OCI-LY1 (cell line): ENCODE results near the gene JPH3.

ENCODE experiments used
- H2AFZ ChIP-seq: fragments of 200-600 bp; sonication (generic), shearing (Covaris generic); 2 replicates; pipeline ENCODE4 v1.6.0; 2014; ENCODE audit warnings: antibody characterized with exemption, mild to moderate bottlenecking, low read length
- H3F3A ChIP-seq: fragments of 200-600 bp; sonication (generic), shearing (Covaris generic); 2 replicates; pipeline ENCODE4 v1.6.0; 2014; ENCODE audit warnings: mild to moderate bottlenecking, antibody characterized with exemption, low read length, moderate library complexity; ENCODE audit not compliant: insufficient read depth
- H3K27ac ChIP-seq: fragments of 200-600 bp; sonication (generic); 2 replicates; pipeline ENCODE4 v1.5.1; 2014; ENCODE audit warnings: low read length, mixed run types, mild to moderate bottlenecking, low read depth; ENCODE audit not compliant: poor library complexity, severe bottlenecking
- H3K27me3 ChIP-seq: fragments of 200-600 bp; sonication (generic); 2 replicates; pipeline ENCODE4 v1.6.0; 2014; ENCODE audit warnings: antibody characterized with exemption, mild to moderate bottlenecking, low read length, moderate library complexity; ENCODE audit not compliant: insufficient read depth
- H3K36me3 ChIP-seq: fragments of 200-600 bp; sonication (generic); 2 replicates; pipeline ENCODE4 v1.6.1; 2014; ENCODE audit warnings: mild to moderate bottlenecking, antibody characterized with exemption, low read length, moderate library complexity, mixed read lengths; ENCODE audit not compliant: insufficient read depth
- H3K4me1 ChIP-seq: fragments of 200-600 bp; sonication (generic); 2 replicates; pipeline ENCODE4 v1.5.1; 2014; ENCODE audit warnings: mild to moderate bottlenecking, low read length, moderate library complexity; ENCODE audit not compliant: insufficient read depth, severe bottlenecking
- H3K4me2 ChIP-seq: fragments of 200-600 bp; sonication (generic), shearing (Covaris generic); 2 replicates; pipeline ENCODE4 v1.6.1; 2014; ENCODE audit warnings: low read length
- H3K4me3 ChIP-seq: fragments of 200-600 bp; sonication (generic); 2 replicates; pipeline ENCODE4 v1.5.1; 2014; ENCODE audit warnings: low read length, low read depth, mild to moderate bottlenecking, mixed read lengths; ENCODE audit not compliant: poor library complexity, severe bottlenecking
- H3K79me2 ChIP-seq: fragments of 200-600 bp; shearing (Covaris generic); 2 replicates; pipeline ENCODE4 v1.6.1; 2016; ENCODE audit warnings: mixed run types, low read length, mixed read lengths; ENCODE audit not compliant: insufficient read depth
- H3K9ac ChIP-seq: fragments of 200-600 bp; sonication (generic), shearing (Covaris generic); 2 replicates; pipeline ENCODE4 v1.6.1; 2014; ENCODE audit warnings: mild to moderate bottlenecking, low read length, mixed read lengths
- H3K9me2 ChIP-seq: fragments of 200-600 bp; sonication (generic), shearing (Covaris generic); 2 replicates; pipeline ENCODE4 v1.6.1; 2014; ENCODE audit warnings: low read depth, mild to moderate bottlenecking, low read length, mixed read lengths
- H3K9me3 ChIP-seq: fragments of 200-600 bp; shearing (Covaris generic); 2 replicates; pipeline ENCODE4 v1.6.1; 2014; ENCODE audit warnings: low read length, mixed read lengths
- H4K20me1 ChIP-seq: fragments of 200-600 bp; sonication (generic), shearing (Covaris generic); 2 replicates; pipeline ENCODE4 v1.6.0; 2016; ENCODE audit warnings: mild to moderate bottlenecking, low read length; ENCODE audit not compliant: insufficient read depth
- CTCF ChIP-seq: fragments of 200-600 bp; sonication (generic), shearing (Covaris generic); IDR thresholded peaks from 2 replicates; pipeline ENCODE4 v1.5.1; 2017; ENCODE audit warnings: mild to moderate bottlenecking, antibody characterized with exemption, low read length, moderate library complexity, mixed read lengths
- EZH2 ChIP-seq: fragments of 200-600 bp; sonication (generic), shearing (Covaris generic); IDR thresholded peaks from 2 replicates; pipeline ENCODE4 v1.8.0; 2017; ENCODE audit warnings: borderline replicate concordance, mixed run types, mild to moderate bottlenecking, antibody characterized with exemption, low read length, moderate library complexity, mixed read lengths

Gene JPH3

DNA sequence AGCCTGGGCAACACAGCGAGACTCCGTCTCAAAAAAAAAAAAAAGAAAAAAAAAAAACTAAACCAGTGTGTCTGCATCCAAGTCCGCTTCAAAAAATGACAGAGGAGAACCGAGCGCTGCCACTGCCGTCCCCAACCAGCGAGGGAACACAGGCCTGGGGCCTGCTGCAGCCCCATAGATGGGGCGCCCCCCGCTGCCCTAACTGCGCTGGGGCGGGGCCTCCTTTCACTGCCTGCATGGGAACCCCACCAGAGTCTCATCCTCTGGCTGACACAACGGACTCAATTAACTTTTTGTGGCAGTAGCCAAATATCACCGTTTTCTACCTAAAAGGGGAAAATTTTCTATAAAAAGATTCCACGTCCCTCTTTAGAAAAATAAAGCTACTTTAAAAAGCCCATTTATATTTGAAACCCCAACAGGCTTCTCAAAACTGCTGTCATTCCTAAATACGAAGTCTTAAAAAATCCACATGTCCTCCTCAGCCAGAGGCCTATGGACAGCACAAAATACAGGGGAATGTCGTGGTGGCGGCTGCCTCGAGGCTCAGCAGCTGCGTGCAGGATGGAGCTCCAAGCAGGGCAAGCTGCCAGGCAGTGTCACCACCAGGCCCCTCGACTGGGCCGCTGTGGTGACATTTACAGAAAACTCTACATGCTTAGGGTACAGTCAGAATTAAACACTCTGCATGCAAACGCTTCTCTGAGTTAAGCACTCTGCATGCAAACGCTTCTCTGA, 133.1 kb downstream of the JPH3 start:
- Histone ChIP-seq H2AFZ (no peak overlapping the region), H3K4me1 (peaks cover 38% of the 10 kb centered on the region), H3K27me3 (no peaks in the 10 kb centered on the region), H3K9me2 (no peaks in the 10 kb centered on the region), H4K20me1 (no peaks in the 10 kb centered on the region), H3K4me2 (no peak overlapping the region), H3K79me2 (0 out of 2 replicates have a peak, but pooled peaks cover 2% of the 10 kb centered on the region), H3F3A (no peaks in the 10 kb centered on the region), H3K27ac (peak overlapping the region; percentile 59), H3K9ac (no peak overlapping the region), H3K4me3 (no peak overlapping the region), H3K9me3 (no peaks in the 10 kb centered on the region), H3K36me3 (peaks cover 62% of the 10 kb centered on the region)
- TF ChIP-seq EZH2 (no peak), CTCF (peak; percentile 17; the same call in 1 of the 2 replicates)

DNA sequence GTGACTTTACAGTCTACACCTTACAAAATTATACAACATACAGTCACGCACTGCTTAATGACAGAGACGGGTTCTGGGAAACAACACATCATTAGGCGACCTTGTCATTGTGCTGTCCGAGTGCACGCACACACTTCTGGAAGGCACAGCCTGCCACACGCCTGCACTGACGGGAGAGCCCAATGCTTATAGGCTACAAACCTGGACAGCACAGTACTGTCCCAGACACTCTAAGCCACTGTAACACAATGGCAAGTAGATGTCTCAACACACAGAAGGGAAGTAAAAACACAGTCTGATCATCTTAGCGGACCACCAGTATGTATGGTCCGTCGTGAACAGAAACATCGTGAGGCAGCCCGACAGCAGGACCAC, 133.7 kb downstream of the JPH3 start:
- no peak overlapping the region for H3K4me2 ChIP-seq
- H3K4me3 ChIP-seq, result no peak overlapping the region
- 0 out of 2 replicates have a peak, but pooled peaks cover 2% of the 10 kb centered on the region for H3K79me2 ChIP-seq
- H3K36me3 ChIP-seq, result peaks cover 63% of the 10 kb centered on the region
- H3K27me3 ChIP-seq, result no peaks in the 10 kb centered on the region
- H3F3A ChIP-seq, result no peaks in the 10 kb centered on the region
- TF ChIP-seq EZH2 (no peak), CTCF (no peak)
- no peaks in the 10 kb centered on the region for H3K9me2 ChIP-seq
- no peak overlapping the region for H3K9ac ChIP-seq
- H2AFZ ChIP-seq, result no peak overlapping the region
- no peaks in the 10 kb centered on the region for H4K20me1 ChIP-seq
- H3K9me3 ChIP-seq, result no peaks in the 10 kb centered on the region
- H3K4me1 ChIP-seq, result peaks cover 43% of the 10 kb centered on the region
- peak overlapping the region; percentile 59 for H3K27ac ChIP-seq

DNA sequence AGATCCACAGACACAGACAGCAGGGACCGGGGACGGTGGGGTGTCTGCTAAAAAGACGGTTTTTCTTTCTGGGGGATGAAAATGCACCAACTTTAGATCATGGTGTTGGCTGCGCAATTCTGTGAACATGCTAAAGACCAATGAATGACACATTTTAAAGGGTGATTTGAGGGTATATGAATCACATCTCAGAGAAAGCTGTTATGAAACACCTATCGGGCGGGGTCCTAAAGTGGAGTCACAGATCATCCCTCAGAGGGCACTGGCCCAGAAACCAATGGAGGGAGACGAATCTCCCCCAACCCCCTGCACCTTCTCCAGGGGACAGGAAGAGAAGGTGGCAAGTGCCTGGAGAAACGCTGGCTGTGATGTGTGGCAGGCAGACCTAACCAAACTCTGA, 137.5 kb downstream of the JPH3 start:
- no peaks in the 10 kb centered on the region for H3K9me2 ChIP-seq
- peaks cover 75% of the 10 kb centered on the region for H3K36me3 ChIP-seq
- no peak overlapping the region for H3K9ac ChIP-seq
- peaks cover 14% of the 10 kb centered on the region; the same call in 1 of the 2 replicates for H3K79me2 ChIP-seq
- no peak overlapping the region for H2AFZ ChIP-seq
- no peaks in the 10 kb centered on the region for H4K20me1 ChIP-seq
- H3K4me1 ChIP-seq, result peaks cover 26% of the 10 kb centered on the region
- no peaks in the 10 kb centered on the region for H3F3A ChIP-seq
- peak overlapping the region; percentile 71 for H3K27ac ChIP-seq
- no peak overlapping the region for H3K4me3 ChIP-seq
- H3K9me3 ChIP-seq, result no peaks in the 10 kb centered on the region
- H3K27me3 ChIP-seq, result no peaks in the 10 kb centered on the region
- no peak for TF ChIP-seq EZH2
- TF ChIP-seq CTCF, result no peak
- no peak overlapping the region for H3K4me2 ChIP-seq
